GM21447 (cell line): ENCODE measurements around the gene PIGN.
"Not testable (repeated sequence)": the region's sequence is repeated elsewhere in the genome, so short reads cannot be mapped to it uniquely, and the experiment has no call there.

Source experiments
- ATAC-seq: cut with Tn5 transposase; IDR thresholded peaks from one replicate; pipeline ENCODE4 v1.9.1; 2021; ENCODE audit not compliant: unreplicated experiment

The PIGN gene

GRCh38 chr18:62064361-62064760 lies 122.5 kb downstream of the PIGN start:
- no peak for ATAC-seq

DNA sequence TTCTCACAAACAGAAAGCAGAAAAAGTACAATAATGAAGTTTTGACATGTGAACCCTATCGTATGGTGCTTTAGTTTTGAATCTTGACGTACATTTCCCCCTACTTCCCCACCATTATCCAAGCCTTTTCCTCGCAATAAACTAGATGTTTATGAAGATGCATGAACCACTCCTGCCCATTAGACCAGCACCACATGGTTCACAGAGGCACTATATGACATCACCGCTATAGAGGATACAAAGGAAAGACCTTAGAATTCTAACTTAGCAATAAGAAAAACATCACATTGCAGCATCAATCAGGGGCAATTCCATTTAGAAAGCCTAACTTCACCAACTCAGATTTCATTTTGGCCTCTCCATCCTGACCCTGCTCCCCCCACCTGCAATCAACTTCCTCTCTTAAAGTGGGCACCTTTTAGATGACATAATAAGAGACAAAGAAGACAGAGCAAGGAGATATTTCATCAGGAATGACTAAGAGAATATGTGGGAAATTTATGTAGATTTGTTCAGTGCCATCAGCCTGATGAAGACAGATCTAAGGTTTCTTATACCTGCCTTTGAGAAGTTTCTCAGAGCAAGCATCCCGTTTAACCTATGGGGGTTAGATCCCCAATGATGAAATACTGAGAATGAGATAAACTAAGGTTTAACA lies 124.9 kb downstream of the PIGN start:
- no peak for ATAC-seq

GRCh38 chr18:62060820-62061219 lies 126.0 kb downstream of the PIGN start:
- ATAC-seq: no peak

- ATAC-seq: no peak
Observed at GRCh38 chr18:62054929-62055498, 131.8 kb downstream of the PIGN start.

- no peak for ATAC-seq
Observed at GRCh38 chr18:62048279-62048678, 138.6 kb downstream of the PIGN start.

DNA sequence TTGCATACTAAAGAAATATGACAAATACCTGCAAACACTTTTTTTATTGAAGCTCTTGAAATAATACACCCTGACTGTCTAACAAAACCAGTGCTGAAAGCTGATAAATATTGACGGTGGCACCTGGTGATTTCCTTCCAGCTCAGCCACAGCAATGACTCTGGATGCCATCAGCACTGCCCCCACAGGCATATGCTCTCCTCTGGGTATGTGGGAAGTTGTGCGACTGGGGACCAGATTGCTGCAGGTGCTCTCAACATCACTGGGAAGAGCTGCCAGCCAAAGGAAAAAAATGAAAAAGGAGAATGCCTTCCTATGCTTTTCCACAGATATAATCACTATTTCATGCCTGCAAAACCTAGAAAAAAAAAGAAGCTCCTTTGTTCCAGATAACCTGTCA lies 141.5 kb downstream of the PIGN start:
- ATAC-seq: no peak

GRCh38 chr18:62044490-62045000 lies 142.3 kb downstream of the PIGN start:
- ATAC-seq: no peak

GRCh38 chr18:62037989-62038778 lies 148.7 kb downstream of the PIGN start:
- no peak for ATAC-seq

DNA sequence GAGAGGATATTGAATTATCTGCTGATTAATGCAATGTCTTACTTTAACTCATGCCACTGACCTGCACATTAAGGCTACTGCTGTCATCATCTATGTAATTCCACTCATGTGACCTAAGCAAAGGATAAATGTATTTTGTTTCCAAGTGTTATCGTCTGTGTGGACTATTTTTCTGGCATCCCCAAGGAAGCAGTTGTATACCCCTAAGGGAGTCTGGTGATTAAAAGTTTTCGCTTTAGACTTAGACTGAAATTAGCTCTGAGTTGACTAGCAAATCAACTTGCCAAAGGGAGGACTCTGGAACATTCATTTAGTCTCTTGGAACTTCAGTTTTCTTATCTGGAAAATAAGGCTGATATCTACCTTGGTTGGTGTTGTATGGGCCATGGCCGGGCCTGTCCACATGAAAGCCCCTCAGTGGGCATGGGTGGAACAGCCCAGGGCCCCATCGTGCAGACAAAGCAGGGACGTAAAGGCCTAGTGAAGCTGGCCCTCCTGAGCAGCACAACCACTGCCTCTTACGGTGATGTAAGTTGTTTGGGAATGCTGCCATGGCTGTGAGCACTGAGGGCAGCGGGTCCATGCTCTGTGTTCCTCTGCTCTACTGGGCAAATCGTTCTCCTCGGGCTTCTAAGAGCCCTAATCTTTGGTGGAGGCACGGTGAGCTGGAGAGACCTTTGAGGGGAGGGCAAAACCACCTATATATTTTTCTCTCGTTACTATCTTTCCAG lies 149.7 kb downstream of the PIGN start:
- ATAC-seq: no peak

- ATAC-seq: not testable (repeated sequence)
Observed at GRCh38 chr18:62034286-62034685, 152.6 kb downstream of the PIGN start.

DNA sequence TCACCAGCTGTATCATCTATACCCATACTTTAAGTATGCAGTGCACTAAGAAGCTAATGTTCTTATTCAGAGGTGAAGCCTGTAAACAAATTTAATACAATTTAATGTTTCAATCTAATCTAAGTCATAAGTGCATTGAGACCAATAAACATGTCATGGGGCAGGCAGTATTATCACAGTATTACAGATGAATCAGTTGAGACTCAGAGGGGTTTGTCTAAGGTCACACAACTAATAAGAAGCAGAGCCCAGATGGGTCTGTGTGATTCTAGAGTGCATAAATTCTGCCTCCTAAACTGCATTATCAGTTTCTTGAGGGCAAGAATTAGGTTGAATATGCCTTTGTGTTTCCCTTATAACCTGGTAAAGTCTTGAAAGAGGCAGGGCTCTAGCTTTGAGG lies 153.1 kb downstream of the PIGN start:
- ATAC-seq: no peak

DNA sequence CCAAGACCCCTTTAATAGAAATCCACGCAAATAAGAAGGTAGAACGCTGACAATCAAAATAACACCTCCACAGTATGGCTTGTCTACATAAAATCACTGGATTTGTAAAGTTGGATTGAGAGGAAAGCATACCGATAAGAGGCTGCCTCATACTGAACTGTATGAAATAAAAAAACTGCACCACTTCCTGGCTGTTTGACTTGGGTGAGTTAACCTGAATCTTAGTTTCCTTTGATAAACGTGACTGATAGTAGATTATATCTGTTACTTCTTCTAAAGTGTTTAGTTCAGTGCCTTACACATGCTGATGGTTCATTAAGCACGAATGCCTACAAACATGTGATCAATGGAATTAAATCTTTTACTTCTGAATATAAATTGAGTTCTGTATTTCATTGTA lies 153.6 kb downstream of the PIGN start:
- ATAC-seq: no peak

DNA sequence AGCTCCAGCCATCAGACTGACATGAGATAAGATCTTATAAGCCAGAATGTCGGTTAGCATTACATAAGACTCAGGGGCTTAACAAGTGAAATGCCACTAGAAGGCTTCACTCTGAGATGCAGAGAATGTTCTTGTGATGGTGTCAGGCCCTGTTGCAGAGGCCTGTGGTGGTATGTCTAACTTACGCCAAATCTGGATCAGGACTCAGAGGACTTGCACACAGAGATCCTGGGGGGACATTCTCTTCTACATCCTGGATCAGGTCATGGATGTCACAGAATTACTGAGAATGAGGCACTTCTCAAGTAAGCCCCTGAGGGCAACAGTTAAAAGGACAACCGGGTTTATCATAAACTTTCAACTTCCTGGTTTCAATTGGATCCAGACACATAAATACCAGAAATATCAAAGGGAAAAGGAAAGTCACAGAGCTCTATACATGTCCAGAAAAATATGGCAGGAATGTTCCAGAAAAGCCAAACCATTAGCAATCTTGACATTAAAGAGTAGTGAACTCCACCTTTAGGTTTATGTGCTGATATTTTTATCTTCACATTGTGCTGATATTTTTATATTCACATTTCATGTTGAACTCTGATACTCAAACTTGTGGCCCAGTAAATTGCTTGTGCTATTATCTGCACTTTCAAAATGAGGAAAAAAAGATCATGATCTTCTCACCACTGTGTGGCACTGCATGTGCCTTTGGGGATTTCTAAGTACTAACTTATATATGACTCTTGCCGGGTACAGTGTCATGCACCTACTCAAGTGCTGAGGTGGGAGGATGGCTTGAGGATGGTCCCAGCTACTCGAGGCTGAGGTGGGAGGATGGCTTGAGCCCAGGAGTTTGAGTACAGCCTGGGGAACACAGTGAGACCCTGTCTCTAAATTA lies 156.5 kb downstream of the PIGN start:
- ATAC-seq: no peak

DNA sequence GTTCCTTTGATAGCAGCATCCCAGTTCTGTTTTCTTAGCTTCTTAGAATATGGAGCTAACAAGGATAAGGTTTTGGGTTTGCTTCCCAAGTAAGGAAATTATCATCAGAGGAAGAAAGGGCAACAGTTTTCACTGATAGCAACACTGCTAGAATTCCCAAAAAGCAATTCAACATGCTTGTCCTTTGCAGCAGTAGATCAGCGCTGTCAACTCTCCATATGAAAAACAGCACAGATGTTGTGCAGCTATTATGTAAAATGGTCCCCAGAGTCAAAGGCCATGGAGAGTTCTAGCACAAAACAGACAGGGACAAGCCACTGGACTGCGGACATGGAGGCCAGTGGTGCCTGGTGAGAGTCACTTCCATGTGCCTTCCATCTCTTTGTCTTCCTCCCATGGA lies 158.1 kb downstream of the PIGN start:
- no peak for ATAC-seq

- ATAC-seq: no peak
Observed at GRCh38 chr18:62027914-62028520, 158.8 kb downstream of the PIGN start.

- ATAC-seq: no peak
Observed at GRCh38 chr18:62026586-62026985, 160.3 kb downstream of the PIGN start.

DNA sequence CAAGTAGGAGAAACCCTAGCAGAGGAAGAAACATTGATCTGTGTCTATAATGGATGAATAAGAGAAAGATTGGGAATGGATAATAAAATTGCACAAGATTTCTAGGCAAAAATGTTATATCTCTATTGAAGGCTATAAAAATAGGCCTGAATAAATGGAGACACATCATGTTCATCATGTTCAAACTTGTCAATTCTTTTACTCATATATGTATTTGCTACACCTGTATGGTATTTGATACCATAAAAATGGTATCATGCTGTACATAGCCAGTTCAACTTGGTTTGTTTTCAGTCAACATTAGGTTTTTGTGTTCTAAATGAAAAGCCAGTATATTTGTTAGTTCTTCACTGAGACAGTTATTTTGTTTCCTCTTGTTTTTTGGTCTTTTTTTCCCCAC lies 161.9 kb downstream of the PIGN start:
- no peak for ATAC-seq

GRCh38 chr18:62023536-62023935 lies 163.3 kb downstream of the PIGN start:
- no peak for ATAC-seq

- ATAC-seq: no peak
Observed at GRCh38 chr18:62018759-62019041, 168.2 kb downstream of the PIGN start.

DNA sequence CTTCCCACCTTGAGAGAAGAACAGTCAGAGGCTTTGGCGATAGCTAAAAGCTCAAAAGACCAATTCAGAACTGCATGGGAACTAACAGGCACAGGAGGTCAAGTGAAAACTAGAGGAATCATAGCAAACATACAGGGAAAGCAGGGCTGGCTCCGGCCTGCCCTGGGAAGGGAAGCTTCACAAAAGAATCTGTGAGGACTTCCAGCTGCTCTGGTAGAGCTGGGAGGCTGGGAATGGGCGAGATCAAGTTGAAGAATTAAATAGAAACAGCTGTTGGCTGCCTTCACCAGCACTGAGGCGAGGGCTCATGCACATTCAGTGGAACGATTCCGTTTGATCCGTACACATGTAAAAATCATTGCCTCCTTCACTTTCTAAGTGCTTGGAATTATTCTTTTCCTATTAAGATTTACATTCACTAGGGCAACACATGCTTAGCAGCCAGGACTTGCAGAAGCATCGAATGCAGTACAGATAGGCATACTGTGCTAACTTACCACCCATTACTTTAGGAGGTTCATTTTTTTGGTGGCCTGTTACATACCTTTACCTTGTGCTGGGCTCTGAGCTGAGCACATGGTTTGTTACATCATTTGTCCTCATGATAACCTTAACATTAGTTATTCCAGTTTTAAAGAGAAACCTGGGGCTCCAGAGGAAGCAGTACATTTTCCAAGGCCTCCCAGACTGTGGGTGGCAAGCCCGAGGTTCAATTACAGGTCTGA lies 168.7 kb downstream of the PIGN start:
- ATAC-seq: no peak
